Activated naive CD4-positive, alpha-beta T cell treated with anti-CD3 and anti-CD28 coated beads for 36 hours (primary cell): ENCODE data around the gene SERPINB10. TPM values are rescaled to one million over a fixed set of nuclear protein-coding genes. Genes with fewer than 3 reads are reported as not detected.
"Not testable (repeated sequence)": the region's sequence is repeated elsewhere in the genome, so short reads cannot be mapped to it uniquely, and the experiment has no call there.

Source experiments
- CTCF ChIA-PET: fragments of 350-600 bp; sonication (Branson Sonifier 250); formaldehyde crosslinking; loops from one replicate; lab custom pipeline; 2021; ENCODE audit warnings: antibody characterized with exemption; lab: Charles Lee
- DNase-seq: peaks from one replicate; pipeline ENCODE4 v3.0.0-alpha.2; 2020
- H3K27ac Mint-ChIP-seq: one replicate; pipeline ENCODE4 v1.8.0; 2021; ENCODE audit warnings: mild to moderate bottlenecking, mixed read lengths
- H3K27me3 Mint-ChIP-seq: one replicate; pipeline ENCODE4 v1.8.0; 2021; ENCODE audit warnings: low read depth, mixed read lengths
- H3K36me3 Mint-ChIP-seq: one replicate; pipeline ENCODE4 v1.8.0; 2021; ENCODE audit warnings: low read depth, mixed read lengths
- H3K4me1 Mint-ChIP-seq: one replicate; pipeline ENCODE4 v1.8.0; 2021; ENCODE audit warnings: low read depth, mixed read lengths
- H3K4me3 Mint-ChIP-seq: one replicate; pipeline ENCODE4 v1.8.0; 2021; ENCODE audit warnings: mild to moderate bottlenecking, moderate library complexity, mixed read lengths
- H3K9me3 Mint-ChIP-seq: one replicate; pipeline ENCODE4 v1.8.0; 2021; ENCODE audit warnings: mixed read lengths
- intact Hi-C: fragments of 100-400 bp; cut with micrococcal nuclease; formaldehyde crosslinking; loops from one replicate; pipeline ENCODE4 v1.15.1; 2023
- total RNA-seq, 2 experiments: library from RNA; stranded (reverse); gene quantifications; one replicate each; pipeline ENCODE4 v1.2.3, GENCODE V29; 2021

The SERPINB10 gene
- total RNA-seq, 2 experiments from 2014 or later: not detected

GRCh38 chr18:63929369-63929768 is 21.6 kb downstream of the SERPINB10 start:
- H3K4me1 Mint-ChIP-seq, intact Hi-C loops, H3K36me3 Mint-ChIP-seq, DNase-seq, H3K9me3 Mint-ChIP-seq, H3K4me3 Mint-ChIP-seq, H3K27ac Mint-ChIP-seq: not testable (repeated sequence)
- peaks cover 20% of the 10 kb centered on the region for H3K27me3 Mint-ChIP-seq
- CTCF ChIA-PET: interaction anchor here (0.7 kb wide), 1 partner anchor 37 kb away, joined by 4 read pairs; no protein-coding TSS in a partner anchor

- intact Hi-C loops: no loop called here
- no peak overlapping the region for H3K27ac Mint-ChIP-seq
- H3K9me3 Mint-ChIP-seq: no peaks in the 10 kb centered on the region
- H3K4me1 Mint-ChIP-seq: no peaks in the 10 kb centered on the region
- DNase-seq: no peak
- no peaks in the 10 kb centered on the region for H3K36me3 Mint-ChIP-seq
- H3K4me3 Mint-ChIP-seq: no peak overlapping the region
- CTCF ChIA-PET: interaction anchor here (0.6 to 1.1 kb wide), 2 partner anchors 64 to 109 kb away, joined by 3 to 4 read pairs; no protein-coding TSS in a partner anchor
- peaks cover 16% of the 10 kb centered on the region for H3K27me3 Mint-ChIP-seq
These were observed 23.1 kb downstream of the SERPINB10 start for GRCh38 chr18:63930773-63931354.

DNA sequence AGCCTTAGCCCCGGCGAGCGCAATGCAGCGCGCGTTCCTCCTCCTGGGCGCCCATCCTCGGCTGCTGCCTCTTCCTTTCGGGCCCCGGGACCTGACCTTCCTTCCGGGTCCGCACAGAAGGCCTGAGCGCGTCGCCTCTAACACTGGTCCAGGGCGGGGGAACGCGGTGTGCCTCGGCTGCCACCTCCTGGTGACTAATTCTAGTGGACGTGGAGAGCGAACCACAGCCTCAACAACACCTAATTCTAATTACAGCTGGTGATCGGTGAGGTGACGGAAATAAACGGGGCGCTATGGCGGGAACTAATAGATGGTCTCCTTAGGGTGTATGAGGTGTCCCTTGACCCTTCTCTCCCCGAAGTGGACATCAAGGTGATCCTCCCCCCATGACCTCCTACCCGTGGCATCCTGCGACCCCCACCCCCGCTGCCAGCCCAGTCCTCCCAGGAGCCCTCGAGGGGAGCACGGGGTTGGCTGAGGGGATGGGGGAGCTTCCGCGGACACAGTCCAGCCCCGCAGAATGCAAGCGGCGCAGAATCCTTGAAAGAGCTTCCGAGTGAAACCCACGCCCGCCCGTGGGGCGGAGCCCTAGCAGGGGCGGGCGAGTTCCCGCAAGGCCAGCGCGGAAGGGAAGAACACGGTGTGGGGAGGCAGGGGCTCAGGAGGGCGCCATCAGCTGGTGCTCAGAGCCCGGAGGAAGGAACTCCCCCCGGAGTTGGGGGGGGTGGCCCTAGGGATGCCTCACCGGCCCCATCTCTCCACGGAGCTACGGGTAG is 28.6 kb downstream of the SERPINB10 start:
- DNase-seq: peak; percentile 77
- H3K9me3 Mint-ChIP-seq: no peaks in the 10 kb centered on the region
- CTCF ChIA-PET: interaction anchor here (0.6 to 5.1 kb wide), 24 partner anchors 11 to 424 kb away, joined by 3 to 22 read pairs (median 4); partner anchors contain the start of gene SERPINB2
- intact Hi-C loops: loop anchor here (1.0 to 2.0 kb wide), 7 partner anchors 13 to 418 kb away; partner anchors contain the start of gene HMSD
- peaks cover 2% of the 10 kb centered on the region for H3K4me1 Mint-ChIP-seq
- H3K4me3 Mint-ChIP-seq: no peak overlapping the region
- no peaks in the 10 kb centered on the region for H3K36me3 Mint-ChIP-seq
- H3K27me3 Mint-ChIP-seq: peaks cover 13% of the 10 kb centered on the region
- H3K27ac Mint-ChIP-seq: no peak overlapping the region

DNA sequence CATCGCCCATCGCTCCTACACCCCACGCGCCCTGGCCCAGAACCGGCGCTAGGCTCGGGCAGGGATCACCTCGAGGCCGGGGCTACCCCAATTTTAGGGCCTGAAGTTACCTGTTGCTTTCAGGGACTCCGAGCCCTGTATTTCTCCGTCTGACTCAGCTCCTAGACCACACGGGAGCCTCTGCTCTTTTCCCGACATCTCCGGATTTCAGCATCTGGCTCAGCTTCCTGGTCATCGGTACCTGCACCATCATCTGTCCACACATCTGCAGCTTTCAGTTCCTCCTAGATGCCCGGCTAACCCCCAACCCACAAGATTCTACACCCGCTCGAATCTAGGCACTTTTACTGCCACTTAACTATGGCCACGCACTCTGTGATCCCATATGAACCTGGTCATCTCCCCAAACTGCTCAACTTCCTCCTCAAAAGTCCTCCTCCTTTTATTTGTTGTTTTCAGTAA is 29.2 kb downstream of the SERPINB10 start:
- DNase-seq: no peak
- peaks cover 18% of the 10 kb centered on the region for H3K27me3 Mint-ChIP-seq
- H3K4me1 Mint-ChIP-seq: peaks cover 2% of the 10 kb centered on the region
- H3K9me3 Mint-ChIP-seq: no peaks in the 10 kb centered on the region
- no peak overlapping the region for H3K27ac Mint-ChIP-seq
- CTCF ChIA-PET: interaction anchor here (0.6 to 5.1 kb wide), 14 partner anchors 14 to 425 kb away, joined by 3 to 22 read pairs (median 7); partner anchors contain the start of gene SERPINB2
- intact Hi-C loops: loop anchor here (1.0 to 2.0 kb wide), 7 partner anchors 12 to 419 kb away; partner anchors contain the start of gene HMSD
- H3K36me3 Mint-ChIP-seq: no peaks in the 10 kb centered on the region
- no peak overlapping the region for H3K4me3 Mint-ChIP-seq

- no peak for DNase-seq
- CTCF ChIA-PET: no interaction called here
- no peaks in the 10 kb centered on the region for H3K9me3 Mint-ChIP-seq
- H3K4me3 Mint-ChIP-seq: no peak overlapping the region
- intact Hi-C loops: no loop called here
- H3K27ac Mint-ChIP-seq: no peak overlapping the region
- peaks cover 2% of the 10 kb centered on the region for H3K4me1 Mint-ChIP-seq
- no peaks in the 10 kb centered on the region for H3K36me3 Mint-ChIP-seq
- H3K27me3 Mint-ChIP-seq: peaks cover 40% of the 10 kb centered on the region
These were observed 32.2 kb downstream of the SERPINB10 start for GRCh38 chr18:63940008-63940407.

- H3K27ac Mint-ChIP-seq, H3K4me3 Mint-ChIP-seq, DNase-seq, H3K36me3 Mint-ChIP-seq, intact Hi-C loops, H3K4me1 Mint-ChIP-seq, H3K9me3 Mint-ChIP-seq: not testable (repeated sequence)
- H3K27me3 Mint-ChIP-seq: peaks cover 41% of the 10 kb centered on the region
- CTCF ChIA-PET: interaction anchor here (0.6 kb wide), 1 partner anchor 192 kb away, joined by 4 read pairs; no protein-coding TSS in a partner anchor
These were observed 32.8 kb downstream of the SERPINB10 start for GRCh38 chr18:63940543-63941050.

GRCh38 chr18:63947051-63947790 is 39.5 kb downstream of the SERPINB10 start:
- Mint-ChIP-seq H3K4me1 (peaks cover 37% of the 10 kb centered on the region), H3K27ac (no peak overlapping the region), H3K36me3 (peaks cover 5% of the 10 kb centered on the region), H3K9me3 (peaks cover 4% of the 10 kb centered on the region), H3K27me3 (peaks cover 45% of the 10 kb centered on the region), H3K4me3 (no peak overlapping the region)
- CTCF ChIA-PET: interaction anchor here (0.6 kb wide), 1 partner anchor 11 kb away, joined by 3 read pairs; no protein-coding TSS in a partner anchor
- DNase-seq: no peak
- intact Hi-C loops: no loop called here

DNA sequence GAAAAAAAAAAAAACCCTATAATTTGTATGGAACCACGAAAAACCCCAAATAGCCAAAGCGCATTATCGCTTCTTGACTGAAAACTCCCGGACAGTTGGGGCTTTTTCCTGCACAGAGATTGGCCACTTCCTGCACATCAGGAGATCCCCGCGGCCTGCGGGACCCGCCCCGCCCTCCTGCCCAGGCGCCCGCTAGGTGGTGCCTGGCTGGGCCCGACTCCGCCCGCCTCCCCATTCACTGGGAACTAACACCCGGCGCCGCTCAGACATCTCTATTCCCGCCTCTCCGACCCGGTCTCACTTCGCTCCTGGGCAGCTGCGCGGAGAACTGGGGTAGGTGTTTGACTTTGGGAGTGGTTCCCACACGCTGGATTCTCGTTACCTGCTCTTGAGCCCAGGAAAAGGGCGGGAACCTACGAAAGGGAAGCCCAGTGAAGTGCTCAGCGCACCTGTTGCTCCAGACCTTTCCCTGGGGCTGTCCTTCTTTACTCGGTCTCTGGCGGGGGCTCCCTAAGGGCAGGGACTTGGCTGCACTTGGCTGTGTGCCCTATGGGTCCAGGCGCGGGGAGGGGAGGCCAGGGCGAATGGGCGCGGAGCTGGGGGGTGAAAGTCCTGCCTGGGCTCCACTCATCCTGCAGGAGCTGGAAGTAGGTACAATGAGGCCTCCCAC is 41.4 kb downstream of the SERPINB10 start, which contains the start of gene HMSD:
HMSD (plus strand) TSS at position 234 of the 670 bp plus-strand sequence. CDS start 4,155 bp downstream, outside the sequence.
- DNase-seq: peak; percentile 89
- Mint-ChIP-seq H3K4me1 (peaks cover 43% of the 10 kb centered on the region), H3K4me3 (peak within 1 kb of the TSS; percentile 82), H3K36me3 (peaks cover 10% of the 10 kb centered on the region), H3K27ac (peak within 1 kb of the TSS; percentile 86), H3K9me3 (peaks cover 4% of the 10 kb centered on the region), H3K27me3 (peaks cover 26% of the 10 kb centered on the region)
- CTCF ChIA-PET: interaction anchor here (0.6 to 0.7 kb wide), 2 partner anchors 14 to 22 kb away, joined by 3 to 4 read pairs; no protein-coding TSS in a partner anchor
- intact Hi-C loops: loop anchor here (1.0 kb wide), 2 partner anchors 13 to 21 kb away; partner anchors contain the start of gene SERPINB8

GRCh38 chr18:63951302-63951705 is 43.5 kb downstream of the SERPINB10 start:
- CTCF ChIA-PET: interaction anchor here (1.3 kb wide), 1 partner anchor 12 kb away, joined by 6 read pairs; no protein-coding TSS in a partner anchor
- intact Hi-C loops: loop anchor here (1.0 to 5.0 kb wide), 11 partner anchors 12 to 1531 kb away; partner anchors contain the start of genes KDSR, PHLPP1 and VPS4B
- Mint-ChIP-seq H3K4me3 (peak overlapping the region; percentile 16), H3K4me1 (peaks cover 43% of the 10 kb centered on the region), H3K27ac (peak overlapping the region; percentile 2), H3K36me3 (peaks cover 16% of the 10 kb centered on the region), H3K9me3 (peaks cover 4% of the 10 kb centered on the region), H3K27me3 (peaks cover 20% of the 10 kb centered on the region)
- peak; percentile 65 for DNase-seq

DNA sequence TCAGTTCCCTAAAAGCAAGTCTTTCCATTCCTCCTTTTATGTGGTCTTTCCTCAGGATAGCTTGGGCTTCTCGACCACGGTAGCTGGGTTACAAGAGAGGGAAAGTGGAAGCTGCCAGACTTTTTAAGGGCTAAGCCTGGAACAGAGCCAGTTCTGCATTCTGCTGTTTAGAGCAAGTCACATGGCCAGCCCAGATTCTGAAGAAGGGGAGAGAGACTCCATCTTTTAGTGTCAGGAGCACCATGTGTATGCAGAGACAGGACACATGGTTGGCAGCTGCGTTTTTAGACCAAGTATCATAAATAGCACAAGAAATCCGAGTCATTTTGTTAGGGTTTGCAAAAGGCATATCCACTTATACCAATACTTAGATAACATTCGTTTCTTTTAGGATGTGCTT is 46.1 kb downstream of the SERPINB10 start:
- Mint-ChIP-seq H3K4me1 (peaks cover 32% of the 10 kb centered on the region), H3K27me3 (peaks cover 19% of the 10 kb centered on the region), H3K36me3 (peaks cover 16% of the 10 kb centered on the region), H3K27ac (no peak overlapping the region), H3K9me3 (peaks cover 4% of the 10 kb centered on the region), H3K4me3 (no peak overlapping the region)
- CTCF ChIA-PET: interaction anchor here (0.7 to 3.9 kb wide), 3 partner anchors 10 to 23 kb away, joined by 3 to 31 read pairs (median 3); no protein-coding TSS in a partner anchor
- intact Hi-C loops: loop anchor here (5.0 kb wide), 3 partner anchors 587 to 1237 kb away; partner anchors contain the start of genes KDSR and PHLPP1
- DNase-seq: no peak

GRCh38 chr18:63956755-63957154 is 49.0 kb downstream of the SERPINB10 start:
- H3K27ac Mint-ChIP-seq: no peak overlapping the region

More at GRCh38 chr18:63956755-63957154, 49.0 kb downstream of the SERPINB10 start:
- H3K9me3 Mint-ChIP-seq: peaks cover under 1% of the 10 kb centered on the region
- H3K36me3 Mint-ChIP-seq: peaks cover 13% of the 10 kb centered on the region
- CTCF ChIA-PET: interaction anchor here (0.7 kb wide), 1 partner anchor 81 kb away, joined by 4 read pairs; no protein-coding TSS in a partner anchor
- H3K27me3 Mint-ChIP-seq: peaks cover 30% of the 10 kb centered on the region
- DNase-seq: no peak
- H3K4me3 Mint-ChIP-seq: no peak overlapping the region
- H3K4me1 Mint-ChIP-seq: peaks cover 7% of the 10 kb centered on the region
- intact Hi-C loops: no loop called here
